H9 (cell line): ENCODE data around the gene DDIAS. TPM values are rescaled to one million over a fixed set of nuclear protein-coding genes. Genes with fewer than 3 reads are reported as not detected.

Experiments
- DNase-seq: peaks from one replicate; pipeline ENCODE4 v3.0.0-alpha.2; 2017
- H2AFZ ChIP-seq: one replicate; pipeline ENCODE4 v1.6.1; 2013; ENCODE audit warnings: mild to moderate bottlenecking, low read length, control low read depth, moderate library complexity
- H2AK5ac ChIP-seq: 2 replicates; pipeline ENCODE4 v1.6.1; 2013; ENCODE audit warnings: low read length, control low read depth, mixed read lengths; ENCODE audit not compliant: insufficient read length
- H2BK120ac ChIP-seq: one replicate; pipeline ENCODE4 v1.6.1; 2013; ENCODE audit warnings: low read depth, mild to moderate bottlenecking, low read length, control low read depth, inconsistent platforms; ENCODE audit not compliant: poor library complexity, severe bottlenecking
- H2BK12ac ChIP-seq: 2 replicates; pipeline ENCODE4 v1.6.1; 2013; ENCODE audit warnings: low read length, control low read depth, mixed read lengths, low read depth; ENCODE audit not compliant: insufficient read length
- H2BK15ac ChIP-seq: 2 replicates; pipeline ENCODE4 v1.6.1; 2013; ENCODE audit warnings: low read depth, low read length, control low read depth
- H2BK20ac ChIP-seq: one replicate; pipeline ENCODE4 v1.6.1; 2013; ENCODE audit warnings: low read depth, mild to moderate bottlenecking, low read length, control low read depth, inconsistent platforms; ENCODE audit not compliant: poor library complexity, severe bottlenecking
- H2BK5ac ChIP-seq: 2 replicates; pipeline ENCODE4 v1.6.1; 2013; ENCODE audit warnings: low read length, control low read depth, mixed read lengths; ENCODE audit not compliant: insufficient read length
- H3K14ac ChIP-seq: 2 replicates; pipeline ENCODE4 v1.6.1; 2013; ENCODE audit warnings: low read length, control low read depth; ENCODE audit not compliant: insufficient read depth
- H3K18ac ChIP-seq: 2 replicates; pipeline ENCODE4 v1.6.1; 2013; ENCODE audit warnings: low read depth, mild to moderate bottlenecking, mixed read lengths, low read length, control low read depth; ENCODE audit not compliant: insufficient read length
- H3K23ac ChIP-seq: 2 replicates; pipeline ENCODE4 v1.6.1; 2013; ENCODE audit warnings: low read length, control low read depth, mixed read lengths, low read depth; ENCODE audit not compliant: insufficient read length
- H3K23me2 ChIP-seq: 2 replicates; pipeline ENCODE4 v1.6.1; 2013; ENCODE audit warnings: low read depth, mild to moderate bottlenecking, mixed read lengths, low read length, control low read depth; ENCODE audit not compliant: insufficient read length, poor library complexity, severe bottlenecking
- H3K27ac ChIP-seq: 2 replicates; pipeline ENCODE4 v1.5.1; 2013; ENCODE audit warnings: low read length, control low read depth, mixed read lengths, low read depth; ENCODE audit not compliant: insufficient read length
- H3K27me3 ChIP-seq: 2 replicates; pipeline ENCODE4 v1.6.1; 2013; ENCODE audit warnings: low read length, control low read depth, inconsistent platforms; ENCODE audit not compliant: insufficient read depth
- H3K4ac ChIP-seq: 2 replicates; pipeline ENCODE4 v1.6.1; 2013; ENCODE audit warnings: low read depth, mild to moderate bottlenecking, control low read depth, inconsistent platforms, low read length, moderate library complexity
- H3K4me1 ChIP-seq: 2 replicates; pipeline ENCODE4 v1.6.1; 2013; ENCODE audit warnings: low read length, control low read depth, inconsistent platforms; ENCODE audit not compliant: insufficient read depth
- H3K4me2 ChIP-seq: 2 replicates; pipeline ENCODE4 v1.6.1; 2013; ENCODE audit warnings: low read length, control low read depth, mixed read lengths; ENCODE audit not compliant: insufficient read length, insufficient read depth
- H3K56ac ChIP-seq: 2 replicates; pipeline ENCODE4 v1.6.1; 2013; ENCODE audit warnings: low read depth, mild to moderate bottlenecking, mixed read lengths, low read length, control low read depth; ENCODE audit not compliant: insufficient read length
- H3K79me1 ChIP-seq: 2 replicates; pipeline ENCODE4 v1.6.1; 2013; ENCODE audit warnings: low read depth, mild to moderate bottlenecking, moderate library complexity, low read length, control low read depth, inconsistent platforms; ENCODE audit not compliant: insufficient read depth, poor library complexity, severe bottlenecking
- H3K79me2 ChIP-seq: 2 replicates; pipeline ENCODE4 v1.6.1; 2013; ENCODE audit warnings: low read length, control low read depth, inconsistent platforms; ENCODE audit not compliant: insufficient read depth
- H3K9ac ChIP-seq: 2 replicates; pipeline ENCODE4 v1.6.1; 2013; ENCODE audit warnings: low read length, control low read depth, mixed read lengths; ENCODE audit not compliant: insufficient read length; ENCODE audit errors: extremely low read depth
- H3K9me3 ChIP-seq: one replicate; pipeline ENCODE4 v1.6.1; 2013; ENCODE audit warnings: low read depth, low read length, inconsistent platforms; ENCODE audit not compliant: control insufficient read depth
- H3T11ph ChIP-seq: one replicate; pipeline ENCODE4 v1.6.1; 2013; ENCODE audit warnings: mild to moderate bottlenecking, low read length, control low read depth, inconsistent platforms
- H4K20me1 ChIP-seq: one replicate; pipeline ENCODE4 v1.6.1; 2013; ENCODE audit not compliant: control insufficient read depth, insufficient read length, insufficient read depth
- H4K5ac ChIP-seq: 2 replicates; pipeline ENCODE4 v1.6.1; 2013; ENCODE audit warnings: low read depth, mild to moderate bottlenecking, mixed read lengths, low read length, control low read depth; ENCODE audit not compliant: insufficient read length
- H4K8ac ChIP-seq: replicated peaks from 2 replicates; pipeline ENCODE4 v1.6.1; 2013; ENCODE audit warnings: low read length, control low read depth, mixed read lengths, low read depth; ENCODE audit not compliant: insufficient read length
- H4K91ac ChIP-seq: 2 replicates; pipeline ENCODE4 v1.6.1; 2013; ENCODE audit warnings: low read depth, mild to moderate bottlenecking, moderate library complexity, mixed read lengths, low read length, control low read depth; ENCODE audit not compliant: insufficient read length
- H3K27ac Mint-ChIP-seq, 3 experiments: 2 replicates in 2 of 3; 3 replicates in 1 of 3; pipeline ENCODE4 v1.8.0; 2020 to 2021; ENCODE audit warnings: mixed read lengths in 3 of 3, mild to moderate bottlenecking in 1 of 3, moderate library complexity in 1 of 3
- H3K27me3 Mint-ChIP-seq: 2 replicates; pipeline ENCODE4 v1.8.0; 2021; ENCODE audit warnings: low read depth, mild to moderate bottlenecking, moderate library complexity, mixed read lengths
- H3K36me3 Mint-ChIP-seq, 3 experiments: 2 replicates in 2 of 3; 3 replicates in 1 of 3; pipeline ENCODE4 v1.8.0; 2020 to 2021; ENCODE audit warnings: low read depth in 3 of 3, mixed read lengths in 3 of 3; ENCODE audit not compliant: insufficient read depth in 1 of 3
- H3K4me1 Mint-ChIP-seq, 2 experiments: 2 replicates each; pipeline ENCODE4 v1.8.0; 2020; ENCODE audit warnings: mixed read lengths in 2 of 2
- H3K4me3 Mint-ChIP-seq, 2 experiments: 2 replicates in 1 of 2; 3 replicates in 1 of 2; pipeline ENCODE4 v1.8.0; 2020 to 2021; ENCODE audit warnings: mild to moderate bottlenecking in 2 of 2, mixed read lengths in 2 of 2, moderate library complexity in 1 of 2
- H3K9me3 Mint-ChIP-seq, 2 experiments: 2 replicates in 1 of 2; 3 replicates in 1 of 2; pipeline ENCODE4 v1.8.0; 2020; ENCODE audit warnings: mild to moderate bottlenecking in 2 of 2, mixed read lengths in 2 of 2, moderate library complexity in 1 of 2
- CTCF ChIP-seq: fragments of 200-600 bp; sonication (generic); conservative IDR thresholded peaks from 3 replicates; pipeline ENCODE4 v1.8.0; 2021; ENCODE audit warnings: antibody characterized with exemption, mild to moderate bottlenecking
- WGBS: extraction: QIAGEN DNeasy Blood & Tissue Kit; methylation state at CpG from one replicate; pipeline ENCODE4 v1.1.7; 2013; ENCODE audit warnings: missing lambda C conversion rate, low lambda C conversion rate, mixed read lengths; ENCODE audit not compliant: insufficient read length; ENCODE audit errors: extremely low coverage; 5-methylcytosine and 5-hydroxymethylcytosine counted together
- total RNA-seq: library from RNA; stranded (reverse); gene quantifications from 2 replicates; pipeline ENCODE4 v1.2.1, GENCODE V29; 2021

Gene DDIAS
- total RNA-seq, 1 experiment from 2014 or later = 18.6 TPM

- Histone ChIP-seq H2BK15ac (no peak overlapping the region), H3K14ac (no peak overlapping the region), H3K27me3 (no peaks in the 10 kb centered on the region), H3K4me1 (no peaks in the 10 kb centered on the region), H3K4ac (no peak overlapping the region), H3K23ac (no peak overlapping the region), H3K18ac (no peak overlapping the region), H3K79me1 (no peaks in the 10 kb centered on the region), H4K20me1 (no peaks in the 10 kb centered on the region), H2AK5ac (no peak overlapping the region), H3K23me2 (no peaks in the 10 kb centered on the region), H4K8ac (no peak overlapping the region), H3K56ac (no peak overlapping the region), H3K79me2 (no peaks in the 10 kb centered on the region), H4K91ac (no peak overlapping the region), H3K9me3 (no peaks in the 10 kb centered on the region), H4K5ac (no peak overlapping the region), H2BK20ac (no peak overlapping the region), H2BK5ac (no peak overlapping the region), H3T11ph (no peak overlapping the region), H3K27ac (no peak overlapping the region), H3K4me2 (no peak overlapping the region), H2BK12ac (no peak overlapping the region), H2AFZ (no peak overlapping the region), H2BK120ac (no peak overlapping the region), H3K9ac (no peak overlapping the region)
- Mint-ChIP-seq H3K27ac (no peak overlapping the region), H3K27me3 (no peaks in the 10 kb centered on the region), H3K9me3 (no peaks in the 10 kb centered on the region), H3K36me3 (peaks cover 8 to 38% (median 37%) of the 10 kb centered on the region in 3 experiments; a peak in 6 of 7 replicates), H3K4me1 (no peaks in the 10 kb centered on the region), H3K4me3 (no peak overlapping the region)
- no peak for DNase-seq
- no peak for TF ChIP-seq CTCF
- WGBS = no CpG with 5 or more reads among the region's 3 CpGs
Observed at GRCh38 chr11:82930229-82930628, 28.7 kb downstream of the DDIAS start.
